Measurements from ENCODE around the gene PSMD11.
"Not testable (repeated sequence)": the region's sequence is repeated elsewhere in the genome, so short reads cannot be mapped to it uniquely, and the experiment has no call there.

The PSMD11 gene

DNA sequence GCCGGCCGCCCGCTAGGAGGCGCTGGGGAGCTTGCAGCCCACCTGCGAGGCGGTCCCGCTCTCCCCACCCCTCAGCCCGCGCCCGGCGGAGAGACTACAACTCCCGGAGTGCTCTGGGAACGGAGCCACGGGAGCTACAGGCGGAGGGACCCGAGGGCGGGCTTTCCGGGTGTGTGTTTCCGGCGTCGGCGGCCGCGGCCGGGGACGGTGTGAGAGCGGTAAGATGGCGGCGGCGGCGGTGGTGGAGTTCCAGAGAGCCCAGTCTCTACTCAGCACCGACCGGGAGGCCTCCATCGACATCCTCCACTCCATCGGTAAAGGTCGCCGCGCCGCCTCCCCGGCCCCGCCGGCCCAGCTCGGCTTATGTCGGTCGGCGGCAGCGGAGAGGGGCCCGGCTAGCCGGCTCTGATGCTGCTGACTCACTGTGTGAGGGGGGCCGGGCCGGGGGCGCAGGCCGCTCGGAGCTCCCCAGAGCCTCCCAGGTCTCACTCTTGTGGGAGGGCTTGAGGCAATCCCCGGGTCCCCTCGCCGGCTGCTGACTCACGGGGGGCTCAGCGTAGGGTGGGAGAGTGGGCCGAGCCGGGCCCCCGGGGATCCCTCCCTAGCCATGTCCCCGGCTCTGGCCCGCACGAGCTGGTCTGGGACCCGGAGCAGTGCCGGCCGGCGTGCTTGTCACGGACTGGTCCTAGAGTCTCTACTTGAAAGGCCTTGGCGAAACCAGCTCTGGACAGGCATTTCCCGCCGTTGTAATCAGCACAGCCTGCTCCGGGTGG, at the start of gene PSMD11:
PSMD11 (plus strand) TSS at position 210 of the 773 bp plus-strand sequence; CDS start at position 224, 14 bp downstream.
- DNase-seq = peak; percentile 90

- DNase-seq = no peak
These were observed 48.0 kb upstream of the PSMD11 start for GRCh38 chr17:32396343-32396742.

- no peak for DNase-seq
These were observed 45.4 kb upstream of the PSMD11 start for GRCh38 chr17:32398946-32399345.

DNA sequence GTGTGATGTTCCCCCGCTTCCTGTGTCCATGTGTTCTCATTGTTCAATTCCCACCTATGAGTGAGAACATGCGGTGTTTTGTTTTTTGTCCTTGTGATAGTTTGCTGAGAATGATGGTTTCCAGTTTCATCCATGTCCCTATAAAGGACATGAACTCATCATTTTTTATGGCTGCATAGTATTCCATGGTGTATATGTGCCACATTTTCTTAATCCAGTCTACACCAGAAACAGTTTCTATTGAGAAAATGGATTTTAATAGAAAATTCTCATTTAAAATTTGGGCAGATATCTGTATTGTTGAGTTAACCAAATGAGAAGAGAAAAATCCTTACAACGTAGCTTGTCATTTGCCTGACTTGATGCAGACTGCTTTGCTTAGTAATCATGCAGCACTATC, 34.2 kb upstream of the PSMD11 start:
- DNase-seq = not testable (repeated sequence)

DNA sequence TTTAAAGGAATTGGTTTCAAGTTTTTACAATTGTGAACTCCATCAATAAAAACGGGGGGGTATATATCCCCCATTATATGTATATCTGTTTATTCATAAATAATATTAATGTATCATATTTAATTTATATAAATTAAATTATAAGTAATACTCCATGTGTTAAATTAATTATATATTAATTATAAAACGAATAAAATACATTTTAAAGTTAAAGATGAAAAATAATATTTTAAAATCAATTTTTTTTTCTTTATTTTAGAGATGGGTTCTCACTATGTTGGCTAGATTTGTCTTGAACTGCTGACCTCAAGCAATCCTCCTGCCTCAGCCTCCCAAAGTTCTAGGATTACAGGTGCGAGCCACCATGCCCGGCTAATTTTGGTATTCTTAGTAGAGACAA, 17.4 kb upstream of the PSMD11 start:
- no peak for DNase-seq

DNA sequence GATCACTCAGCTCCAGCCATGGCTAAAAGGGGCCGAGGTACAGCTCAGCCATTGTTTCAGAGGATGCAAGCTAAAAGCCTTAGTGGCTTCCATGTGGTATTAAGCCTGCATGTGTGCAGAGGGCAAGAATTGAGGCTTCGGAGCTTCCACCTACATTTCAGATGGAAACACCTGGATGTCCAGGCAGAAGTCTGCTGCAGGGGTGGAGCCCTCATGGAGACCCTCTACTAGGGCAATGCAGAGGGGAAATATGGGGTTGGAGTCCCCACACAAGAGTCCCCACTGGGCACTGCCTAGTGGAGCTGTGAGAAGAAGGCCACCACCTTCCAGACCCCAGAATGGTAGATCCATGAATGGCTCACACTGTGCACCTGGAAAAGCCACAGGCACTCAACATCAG, 14.7 kb upstream of the PSMD11 start:
- DNase-seq = no peak

DNA sequence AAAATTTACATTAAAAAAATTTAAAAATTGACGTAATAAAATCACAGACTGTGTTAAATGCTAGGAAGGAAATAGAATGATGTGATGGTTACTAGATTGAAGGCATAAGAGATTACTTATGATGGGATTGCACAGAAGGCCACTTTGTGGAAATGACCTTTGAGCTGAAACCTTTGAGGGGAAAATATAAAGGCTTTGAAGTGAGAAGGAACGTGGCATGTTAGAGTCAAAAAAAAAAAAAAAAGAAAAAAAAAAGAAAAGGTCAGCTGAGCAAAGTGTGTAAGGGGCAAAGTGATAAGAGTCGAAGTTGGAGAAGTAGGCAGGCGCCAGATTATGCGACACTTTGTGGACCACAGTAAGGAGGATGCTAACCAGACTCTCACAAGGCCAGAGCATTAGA, 3.6 kb upstream of the PSMD11 start:
- no peak for DNase-seq

DNA sequence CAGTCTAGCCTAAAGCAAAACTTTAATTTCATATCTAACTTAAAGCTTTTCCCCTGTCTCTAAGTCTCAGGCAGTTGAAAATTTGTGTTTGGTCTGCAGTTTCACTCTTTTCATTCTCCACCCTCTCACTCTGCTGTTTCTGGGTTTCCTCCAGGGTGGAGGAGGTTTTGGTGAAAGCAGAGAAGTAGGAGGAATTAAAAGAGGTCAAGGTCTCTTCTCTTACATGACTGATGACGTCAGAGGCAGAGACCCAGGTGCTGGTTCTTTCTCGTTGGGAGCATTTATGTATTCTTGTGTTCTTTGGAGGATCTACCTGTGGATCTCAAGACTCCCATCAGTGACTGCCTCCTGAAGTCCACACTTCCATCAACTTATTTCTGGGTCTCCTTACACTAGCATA, 2.4 kb upstream of the PSMD11 start:
- DNase-seq = no peak

- DNase-seq = no peak
These were observed 446 bp upstream of the PSMD11 start for GRCh38 chr17:32443827-32444300.

- DNase-seq = peak; percentile 22
These were observed 735 bp downstream of the PSMD11 start for GRCh38 chr17:32445074-32445415.

- DNase-seq = no peak
These were observed 1.2 kb downstream of the PSMD11 start for GRCh38 chr17:32445497-32445896.

DNA sequence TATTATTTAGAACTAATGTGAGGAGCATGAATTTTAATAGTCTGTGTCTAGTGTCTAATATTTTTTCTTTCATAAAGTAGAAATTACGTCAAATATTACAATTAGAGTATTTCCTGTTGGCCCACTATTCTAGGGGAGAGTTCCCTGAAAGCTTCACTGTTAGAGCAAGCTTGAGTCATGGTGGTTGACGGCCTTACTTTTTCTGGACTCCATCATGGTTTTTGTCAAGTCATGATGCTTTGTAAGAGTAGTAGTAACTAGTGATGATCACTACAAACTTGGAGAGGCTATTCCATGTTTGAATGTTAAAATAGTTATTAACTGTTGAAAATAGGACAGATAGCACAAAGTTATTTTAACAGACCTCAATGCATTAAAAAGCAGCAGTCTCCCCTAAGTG, 1.7 kb downstream of the PSMD11 start:
- no peak for DNase-seq

DNA sequence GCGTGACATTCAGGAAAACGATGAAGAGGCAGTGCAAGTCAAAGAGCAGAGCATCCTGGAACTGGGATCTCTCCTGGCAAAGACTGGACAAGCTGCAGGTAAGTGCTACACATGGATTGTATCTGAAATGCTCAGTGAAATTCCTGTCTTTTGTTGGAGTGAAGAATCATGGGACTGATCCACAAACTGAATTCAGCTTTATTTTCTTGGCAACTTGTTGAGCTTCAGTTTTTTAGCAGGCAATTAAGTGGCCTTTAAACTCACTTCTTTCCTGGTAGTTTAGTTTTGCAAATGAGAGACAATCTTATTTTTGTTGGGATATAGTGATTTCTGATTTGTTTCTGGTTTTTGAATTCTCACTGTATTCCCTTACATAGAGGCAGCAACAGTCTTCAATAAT, 2.6 kb downstream of the PSMD11 start:
- no peak for DNase-seq

DNA sequence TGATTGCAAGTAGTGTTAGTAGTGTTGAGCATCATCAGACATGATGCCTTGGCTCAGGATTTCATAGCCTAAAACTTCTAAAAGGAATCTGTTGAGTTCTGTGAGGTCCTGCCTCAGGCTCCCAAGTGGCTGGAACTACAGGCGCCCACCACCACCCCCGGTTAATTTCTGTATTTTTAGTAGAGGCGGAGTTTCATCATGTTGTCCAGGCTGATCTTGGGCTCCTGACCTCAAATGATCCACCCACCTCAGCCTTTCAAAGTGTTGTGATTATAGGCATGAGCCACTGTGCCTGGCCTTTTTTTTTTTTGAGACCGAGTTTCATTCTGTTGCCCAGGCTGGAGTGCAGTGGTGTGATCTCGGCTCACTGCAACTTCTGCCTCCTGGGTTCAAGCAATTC, 5.7 kb downstream of the PSMD11 start:
- DNase-seq = no peak

- not testable (repeated sequence) for DNase-seq
These were observed 6.1 kb downstream of the PSMD11 start for GRCh38 chr17:32450379-32450778.

- no peak for DNase-seq
These were observed 7.6 kb downstream of the PSMD11 start for GRCh38 chr17:32451879-32452278.

- DNase-seq = no peak
These were observed 8.0 kb downstream of the PSMD11 start for GRCh38 chr17:32452281-32452680.

- no peak for DNase-seq
These were observed 9.1 kb downstream of the PSMD11 start for GRCh38 chr17:32453370-32453769.

GRCh38 chr17:32458371-32458770, 14.1 kb downstream of the PSMD11 start:
- DNase-seq = no peak

- no peak for DNase-seq
These were observed 15.7 kb downstream of the PSMD11 start for GRCh38 chr17:32460054-32460453.

DNA sequence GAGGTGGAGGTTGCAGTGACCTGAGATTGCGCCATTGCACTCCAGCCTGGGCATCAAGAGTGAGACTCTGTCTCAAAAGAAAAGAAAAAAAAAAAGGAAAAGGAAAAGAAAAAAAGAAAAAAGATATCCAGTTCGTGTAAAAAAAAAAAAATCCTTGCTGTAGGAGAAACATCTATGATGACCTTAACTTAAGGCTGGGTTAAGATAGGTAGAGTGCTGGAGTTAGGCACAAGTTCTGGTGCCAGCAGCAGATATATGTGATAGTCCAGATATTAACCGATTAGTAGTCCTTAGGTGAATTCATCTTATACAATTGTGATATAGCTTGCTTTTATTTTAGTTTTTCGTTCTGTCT, 17.2 kb downstream of the PSMD11 start:
- DNase-seq = no peak

DNA sequence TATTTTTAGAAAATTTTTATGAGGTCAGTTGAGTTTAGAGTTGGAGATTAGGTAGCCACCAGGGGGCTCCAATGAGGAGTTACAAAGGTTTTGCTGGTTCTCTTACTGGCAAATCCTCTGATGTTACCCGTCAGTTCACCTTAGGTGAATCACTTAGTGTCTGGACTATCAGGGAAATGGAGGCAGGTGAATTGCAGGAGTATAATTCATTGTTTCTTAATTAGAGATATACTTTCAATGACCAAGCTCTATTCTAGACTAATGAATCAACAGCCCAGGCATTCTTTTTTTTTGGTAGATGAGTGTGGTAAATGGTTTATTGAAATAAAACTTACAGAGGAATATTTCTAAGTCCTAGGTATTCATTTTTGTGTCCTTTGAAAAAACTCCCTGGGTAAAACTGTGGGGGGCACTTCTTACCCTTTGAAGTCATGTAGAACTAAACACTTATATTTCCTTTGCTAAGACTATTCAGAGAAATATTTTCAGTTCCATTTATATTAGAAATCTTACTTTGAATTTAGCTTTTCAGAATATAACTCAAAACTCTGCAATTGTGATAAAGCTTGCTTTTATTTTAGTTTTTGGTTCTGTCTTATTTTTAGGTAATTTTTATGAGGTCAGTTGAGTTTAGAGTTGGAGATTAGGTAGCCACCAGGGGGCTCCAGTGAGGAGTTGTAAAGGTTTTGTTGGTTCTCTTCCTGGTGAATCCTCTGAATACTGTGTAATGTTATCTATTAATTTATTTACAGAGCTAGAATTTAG, 17.7 kb downstream of the PSMD11 start:
- peak; percentile 52 for DNase-seq

GRCh38 chr17:32463304-32463703, 19.0 kb downstream of the PSMD11 start:
- no peak for DNase-seq

GRCh38 chr17:32464374-32464773, 20.1 kb downstream of the PSMD11 start:
- no peak for DNase-seq

- no peak for DNase-seq
These were observed 23.6 kb downstream of the PSMD11 start for GRCh38 chr17:32467949-32468348.
